ENCODE measurements around the gene CUBN.
A peak's percentile ranks its signal among the peaks of the same experiment; 100 is the strongest.
"Not testable (repeated sequence)": the region's sequence is repeated elsewhere in the genome, so short reads cannot be mapped to it uniquely, and the experiment has no call there.

CUBN gene

DNA sequence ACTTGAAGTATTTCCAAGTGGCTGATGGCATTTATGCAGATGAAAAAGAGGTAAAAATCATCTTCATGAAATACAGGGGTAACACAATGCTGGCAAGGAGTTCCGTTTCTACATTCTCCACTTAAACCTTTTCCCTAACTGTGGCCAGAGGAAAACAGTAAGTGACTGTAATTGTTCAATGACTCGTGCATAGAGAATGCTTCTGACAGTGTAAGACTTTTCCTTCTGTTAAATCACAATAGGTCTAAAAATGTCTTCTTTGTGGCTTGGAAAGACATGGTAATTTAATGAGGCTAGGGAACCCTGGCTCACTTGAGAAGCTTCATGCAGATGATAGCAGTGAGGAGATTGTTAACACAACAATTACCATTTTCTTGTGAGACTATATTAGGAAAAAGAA, 262.1 kb downstream of the CUBN start:
- no peak for DNase-seq (ENCODE audit: low spot score)

- DNase-seq (ENCODE audit: low spot score) = no peak
Measured at GRCh38 chr10:16866541-16867275, 262.9 kb downstream of the CUBN start.

DNA sequence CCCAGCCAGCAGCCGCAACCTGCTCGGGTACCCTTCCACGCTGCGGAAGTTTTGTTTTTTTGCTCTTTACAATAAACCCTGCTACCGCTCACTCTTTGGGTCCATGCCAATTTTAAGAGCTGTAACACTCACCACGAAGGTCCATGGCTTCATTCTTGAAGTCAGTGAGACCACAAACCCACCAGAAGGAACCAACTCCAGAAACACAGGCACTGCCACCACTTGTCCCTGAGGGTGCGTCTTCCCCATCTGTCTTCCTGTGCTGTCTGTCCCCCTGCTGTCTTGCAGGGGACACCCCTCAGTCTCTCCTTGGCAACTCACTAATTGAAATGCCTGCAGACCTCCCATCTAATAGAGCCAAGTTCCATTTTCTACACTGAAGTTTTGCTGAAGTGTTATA, 263.8 kb downstream of the CUBN start:
- DNase-seq (ENCODE audit: low spot score) = no peak

GRCh38 chr10:16863766-16864165, 265.8 kb downstream of the CUBN start:
- DNase-seq (ENCODE audit: low spot score) = no peak

- no peak for DNase-seq (ENCODE audit: low spot score)
Measured at GRCh38 chr10:16857419-16857818, 272.2 kb downstream of the CUBN start.

DNA sequence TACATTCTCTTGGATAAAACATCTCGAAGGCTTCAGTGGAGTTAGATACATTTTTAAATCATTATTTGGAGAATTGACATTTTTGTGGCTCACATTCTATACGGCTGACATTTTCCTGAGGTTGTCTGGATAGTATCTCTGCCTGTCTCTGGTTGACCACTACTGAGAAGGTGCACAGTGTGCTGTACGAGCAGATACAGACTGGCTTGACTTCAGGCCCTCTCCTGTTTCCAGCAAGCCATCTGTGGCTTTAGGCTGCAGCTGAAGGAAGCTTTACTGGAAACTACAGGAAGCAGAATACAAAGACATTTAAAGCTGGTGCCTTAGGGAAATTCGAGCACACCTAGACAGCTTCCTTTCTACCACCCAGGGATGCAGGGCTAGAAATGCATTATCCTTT, 273.0 kb downstream of the CUBN start:
- no peak for DNase-seq (ENCODE audit: low spot score)

DNA sequence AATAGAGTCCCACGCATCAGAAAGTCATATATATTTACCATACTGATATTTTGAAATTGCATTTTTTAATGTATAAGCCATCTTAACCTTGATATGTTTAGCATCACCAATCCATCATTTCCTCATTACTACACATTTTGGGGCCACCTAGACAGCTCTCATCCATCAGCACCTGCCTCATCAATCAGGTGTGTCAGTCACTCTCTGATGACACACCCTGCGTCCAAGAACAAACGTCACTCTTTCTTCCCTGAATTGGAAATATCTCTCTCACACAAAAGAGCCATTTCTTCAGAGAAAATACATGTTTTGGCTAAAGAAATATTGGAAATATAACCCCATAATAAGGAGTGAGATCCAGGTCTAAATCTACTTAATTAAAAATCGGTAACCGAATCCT, 273.5 kb downstream of the CUBN start:
- no peak for DNase-seq (ENCODE audit: low spot score)

- no peak for DNase-seq (ENCODE audit: low spot score)
Measured at GRCh38 chr10:16854623-16855022, 275.0 kb downstream of the CUBN start.

- DNase-seq (ENCODE audit: low spot score) = no peak
Measured at GRCh38 chr10:16853809-16854208, 275.8 kb downstream of the CUBN start.

DNA sequence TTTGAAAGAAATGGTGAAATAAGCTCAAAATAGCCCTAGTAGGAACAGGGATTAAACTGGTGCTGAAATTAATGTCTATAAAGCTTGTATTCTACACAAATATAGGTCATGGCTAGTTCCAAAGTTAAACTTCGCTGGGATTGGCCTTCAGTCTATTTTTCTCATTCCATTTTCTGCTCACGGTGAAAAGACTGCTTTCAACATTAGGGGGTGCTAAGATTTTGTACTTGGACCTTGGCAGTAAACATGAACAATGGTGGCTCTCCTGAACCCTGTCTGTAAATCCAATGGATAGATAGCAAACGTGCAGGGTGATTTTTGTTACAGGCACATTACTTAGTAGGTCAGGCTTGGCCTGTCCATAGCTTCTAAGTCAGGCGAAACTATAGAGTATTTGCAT, 276.4 kb downstream of the CUBN start:
- no peak for DNase-seq (ENCODE audit: low spot score)

GRCh38 chr10:16852624-16853023, 277.0 kb downstream of the CUBN start:
- DNase-seq (ENCODE audit: low spot score) = no peak

DNA sequence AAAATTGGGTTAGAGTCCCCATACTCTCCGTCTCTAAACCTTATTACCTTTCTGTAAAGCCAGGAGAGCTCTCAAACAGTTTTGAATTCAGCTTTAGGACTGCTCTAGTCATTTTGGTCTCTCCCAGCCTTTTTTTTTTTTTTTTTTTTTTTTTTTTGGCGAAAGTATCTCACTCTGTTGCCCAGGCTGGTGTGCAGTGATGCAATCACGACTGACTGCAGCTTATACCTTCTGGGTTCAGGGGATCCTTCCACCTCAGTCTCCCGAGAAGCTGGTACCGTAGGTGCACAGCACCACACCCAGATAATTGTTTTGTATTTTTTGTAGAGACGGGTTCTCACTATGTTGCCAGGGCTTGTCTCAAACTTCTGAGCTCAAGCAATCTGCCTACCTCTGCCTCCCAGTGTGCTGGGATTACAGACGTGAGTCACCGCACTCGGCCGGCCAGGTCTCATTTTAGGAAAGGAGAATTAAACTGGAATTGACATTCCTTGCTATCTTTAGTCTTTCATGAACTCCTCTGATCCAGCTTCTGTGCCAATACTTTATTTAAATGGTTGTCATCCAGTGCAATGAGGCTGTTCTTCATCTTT, 281.0 kb downstream of the CUBN start:
- DNase-seq (ENCODE audit: low spot score) = no peak

GRCh38 chr10:16847644-16848043, 282.0 kb downstream of the CUBN start:
- DNase-seq (ENCODE audit: low spot score) = no peak

- DNase-seq (ENCODE audit: low spot score) = no peak
Measured at GRCh38 chr10:16845248-16845647, 284.4 kb downstream of the CUBN start.

DNA sequence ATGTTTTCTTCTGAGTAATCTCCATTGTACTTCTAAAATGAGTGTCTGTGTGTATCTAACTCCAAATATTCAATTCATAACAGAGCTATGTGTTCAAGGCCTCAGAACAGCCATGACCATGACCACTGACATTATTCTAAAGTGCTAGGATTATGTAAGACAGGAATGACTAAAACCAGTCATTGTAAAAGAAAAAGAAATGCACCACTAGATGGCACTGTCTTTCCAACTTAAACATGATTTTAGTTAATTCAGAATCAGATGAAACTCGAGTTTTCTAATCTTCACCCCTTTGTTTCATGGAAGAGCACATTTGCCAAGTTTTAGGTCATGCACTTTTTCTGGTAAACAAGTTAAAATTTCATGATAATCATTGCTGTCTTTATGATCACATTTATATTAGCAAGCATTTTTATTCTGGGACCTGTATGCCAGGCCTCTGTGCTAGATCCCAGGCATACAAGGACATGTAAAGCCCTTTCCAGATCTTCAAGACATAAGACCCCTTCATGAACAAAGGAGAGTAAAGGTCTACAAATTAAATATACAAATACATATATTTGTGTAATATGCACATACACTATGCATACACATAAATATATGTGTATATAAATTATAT, 286.2 kb downstream of the CUBN start:
- DNase-seq (ENCODE audit: low spot score) = peak; percentile 72

GRCh38 chr10:16835228-16835627, 294.4 kb downstream of the CUBN start:
- no peak for DNase-seq (ENCODE audit: low spot score)

- DNase-seq (ENCODE audit: low spot score) = no peak
Measured at GRCh38 chr10:16832351-16833080, 297.1 kb downstream of the CUBN start.

DNA sequence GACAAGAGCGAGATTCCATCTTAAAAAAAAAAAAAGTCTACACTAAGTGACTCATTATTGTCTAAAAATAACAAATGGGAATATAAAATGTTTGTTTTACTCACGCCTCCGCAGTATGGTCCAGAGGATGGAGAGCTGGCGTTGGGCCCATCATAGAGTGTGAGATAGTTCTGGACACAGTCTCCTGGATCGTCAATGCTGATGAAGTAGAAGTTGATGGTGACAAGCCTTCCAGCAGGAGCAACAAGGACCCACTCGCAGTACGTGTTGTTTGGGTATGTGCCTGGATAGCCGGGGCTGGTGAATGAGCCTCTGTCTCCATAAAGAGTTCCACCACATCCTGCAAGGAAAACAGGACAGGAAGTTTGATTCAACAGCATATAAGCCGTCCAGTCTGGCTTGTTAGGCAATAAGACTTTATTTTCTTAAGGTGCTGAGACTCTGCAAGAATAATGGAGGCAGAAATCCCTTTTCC, 300.9 kb downstream of the CUBN start:
- DNase-seq (ENCODE audit: low spot score) = no peak

DNA sequence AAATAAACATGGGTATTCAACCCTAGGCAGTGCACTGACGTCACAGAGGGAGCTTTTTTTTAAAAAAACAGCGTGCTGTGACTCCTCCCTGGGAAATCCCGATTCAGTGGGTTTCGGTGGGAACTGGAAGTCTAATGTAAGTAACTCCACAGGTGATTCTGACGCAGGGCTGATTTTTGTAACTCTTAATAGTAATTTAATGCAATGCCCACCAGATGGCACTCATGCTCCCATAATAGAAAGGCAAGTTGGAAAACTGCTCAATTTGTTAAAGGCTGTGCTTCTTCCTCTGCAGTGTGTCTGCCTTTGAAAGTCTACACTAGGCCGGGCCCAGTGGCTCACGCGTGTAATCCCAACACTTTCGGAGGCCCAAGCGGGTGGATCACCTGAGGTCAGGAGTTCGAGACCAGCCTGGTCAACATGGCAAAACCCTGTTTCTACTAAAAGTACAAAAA, 301.5 kb downstream of the CUBN start:
- peak; percentile 79 for DNase-seq (ENCODE audit: low spot score)

GRCh38 chr10:16827474-16827873, 302.1 kb downstream of the CUBN start:
- not testable (repeated sequence) for DNase-seq (ENCODE audit: low spot score)

DNA sequence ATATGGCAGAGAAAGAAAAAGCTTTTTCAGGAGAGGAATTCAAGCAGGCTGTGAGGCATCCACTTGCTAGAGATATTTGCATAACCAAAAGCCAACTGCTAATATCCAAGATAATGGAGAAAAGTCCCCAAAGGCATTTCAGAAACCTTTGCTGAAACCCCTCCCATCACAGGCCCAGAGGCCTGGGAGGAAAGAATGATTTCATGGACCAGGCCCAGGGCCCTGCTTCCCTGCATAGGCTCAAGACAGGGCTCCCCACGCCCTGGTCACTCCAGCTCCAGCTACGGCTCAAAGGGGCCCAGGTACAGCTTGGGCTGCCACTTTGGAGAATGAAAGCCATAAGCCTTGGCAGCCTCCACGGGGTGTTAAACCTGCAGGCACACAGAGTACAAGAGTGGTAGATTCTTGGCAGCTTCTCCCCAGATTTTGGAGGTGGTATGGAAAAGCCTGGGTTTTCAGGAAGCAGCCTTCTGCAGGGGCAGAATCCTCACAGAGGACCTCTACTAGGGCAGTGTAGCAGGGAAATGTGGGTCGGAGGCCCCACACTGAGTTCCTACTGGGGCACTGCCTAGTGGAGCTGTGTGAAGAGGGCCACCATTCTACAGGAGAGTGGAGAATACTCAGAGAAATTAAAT, 306.8 kb downstream of the CUBN start:
- no peak for DNase-seq (ENCODE audit: low spot score)

GRCh38 chr10:16822027-16822426, 307.6 kb downstream of the CUBN start:
- no peak for DNase-seq (ENCODE audit: low spot score)

Data from hematopoietic multipotent progenitor cell treated with erythropoietin and hydrocortisone succinate and interleukin-3 and kit ligand, for 15 days (in vitro differentiated cells).